Prostate gland (tissue), 2 donors: ENCODE measurements around the gene SPPL3.

Source experiments
- POLR2AphosphoS5 ChIP-seq: sonication (generic); formaldehyde crosslinking; IDR thresholded peaks from one replicate; pipeline ENCODE4 v1.6.1; 2017; ENCODE audit warnings: antibody characterized with exemption
- TF ChIP-seq, protein P1 (sequence below), 4 experiments: fragments of 200-600 bp in 2 of 4; fragments of 450-650 bp in 2 of 4; sonication (generic) in 2 of 4; IDR thresholded peaks; 1 replicate in 3 of 4; 2 replicates in 1 of 4; pipeline ENCODE4 v1.5.1; 2016 to 2019; ENCODE audit warnings: antibody characterized with exemption in 4 of 4, mild to moderate bottlenecking in 2 of 4, moderate library complexity in 2 of 4

DNA sequence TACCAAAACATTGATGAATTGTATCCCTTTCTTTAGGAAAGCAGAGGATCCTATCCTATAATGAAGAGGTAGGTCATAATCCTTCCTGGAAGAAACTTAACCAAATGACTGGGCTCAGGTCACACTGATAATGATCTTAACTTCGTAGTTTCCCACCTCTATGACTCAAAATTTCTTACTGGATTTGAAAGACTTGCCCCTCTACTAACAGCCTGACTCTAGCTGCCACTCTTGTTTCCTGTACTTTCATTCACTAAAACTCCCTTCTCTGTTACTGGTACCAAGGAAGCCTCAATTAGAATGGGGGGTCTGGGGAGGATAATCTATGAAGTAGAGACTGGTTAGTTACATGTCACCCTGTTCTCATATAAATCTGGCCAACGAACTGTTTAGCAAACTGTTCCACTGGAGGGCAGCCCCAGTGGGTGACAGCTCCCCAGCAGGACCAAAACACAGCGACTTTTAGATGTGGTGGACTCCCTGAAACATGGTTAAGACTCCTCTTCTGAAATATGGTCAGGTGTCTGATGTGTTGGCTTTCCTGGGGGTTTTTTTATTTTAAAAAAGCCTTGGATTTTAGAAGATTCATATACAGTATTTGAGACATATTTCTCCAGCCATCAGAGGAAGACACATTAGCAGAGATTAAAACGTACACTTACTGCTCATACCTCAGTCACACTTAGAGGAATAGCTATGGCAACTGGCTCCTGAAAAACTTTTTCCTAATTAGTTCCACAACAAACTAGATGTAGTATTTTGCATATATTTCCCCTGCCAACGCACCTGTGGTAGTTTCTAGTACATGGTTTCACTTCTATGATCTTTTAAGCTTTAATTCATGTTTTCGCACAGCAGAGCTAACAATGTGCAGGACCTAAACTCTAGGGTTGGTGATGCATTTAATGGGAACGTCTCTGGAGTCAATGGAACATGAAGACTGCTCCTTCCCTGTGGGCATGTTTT is 106.2 kb downstream of the SPPL3 start:
- TF ChIP-seq, protein P1, sequence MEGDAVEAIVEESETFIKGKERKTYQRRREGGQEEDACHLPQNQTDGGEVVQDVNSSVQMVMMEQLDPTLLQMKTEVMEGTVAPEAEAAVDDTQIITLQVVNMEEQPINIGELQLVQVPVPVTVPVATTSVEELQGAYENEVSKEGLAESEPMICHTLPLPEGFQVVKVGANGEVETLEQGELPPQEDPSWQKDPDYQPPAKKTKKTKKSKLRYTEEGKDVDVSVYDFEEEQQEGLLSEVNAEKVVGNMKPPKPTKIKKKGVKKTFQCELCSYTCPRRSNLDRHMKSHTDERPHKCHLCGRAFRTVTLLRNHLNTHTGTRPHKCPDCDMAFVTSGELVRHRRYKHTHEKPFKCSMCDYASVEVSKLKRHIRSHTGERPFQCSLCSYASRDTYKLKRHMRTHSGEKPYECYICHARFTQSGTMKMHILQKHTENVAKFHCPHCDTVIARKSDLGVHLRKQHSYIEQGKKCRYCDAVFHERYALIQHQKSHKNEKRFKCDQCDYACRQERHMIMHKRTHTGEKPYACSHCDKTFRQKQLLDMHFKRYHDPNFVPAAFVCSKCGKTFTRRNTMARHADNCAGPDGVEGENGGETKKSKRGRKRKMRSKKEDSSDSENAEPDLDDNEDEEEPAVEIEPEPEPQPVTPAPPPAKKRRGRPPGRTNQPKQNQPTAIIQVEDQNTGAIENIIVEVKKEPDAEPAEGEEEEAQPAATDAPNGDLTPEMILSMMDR (IDR thresholded peaks at IDR 0.05), result no peak
- TF ChIP-seq POLR2AphosphoS5, result no peak
